IPS-15b (cell line): ENCODE measurements around the gene CIB4.

Experiments
- H3K27me3 ChIP-seq: one replicate; pipeline ENCODE4 v1.6.1; 2013; ENCODE audit warnings: low read length; ENCODE audit not compliant: control insufficient read depth, insufficient read depth
- H3K36me3 ChIP-seq: one replicate; pipeline ENCODE4 v1.6.1; 2013; ENCODE audit warnings: low read length; ENCODE audit not compliant: control insufficient read depth, insufficient read depth
- H3K4me1 ChIP-seq: one replicate; pipeline ENCODE4 v1.6.1; 2013; ENCODE audit warnings: mild to moderate bottlenecking, low read length; ENCODE audit not compliant: control insufficient read depth, insufficient read depth
- H3K4me3 ChIP-seq: one replicate; pipeline ENCODE4 v1.5.1; 2013; ENCODE audit warnings: low read depth, low read length
- H3K9ac ChIP-seq: one replicate; pipeline ENCODE4 v1.6.1; 2013; ENCODE audit warnings: low read depth, mild to moderate bottlenecking, low read length
- H3K9me3 ChIP-seq: one replicate; pipeline ENCODE4 v1.6.1; 2013; ENCODE audit warnings: mild to moderate bottlenecking, low read length; ENCODE audit not compliant: control insufficient read depth, insufficient read depth

CIB4 gene

GRCh38 chr2:26628561-26629345 is 12.4 kb downstream of the CIB4 start:
- Histone ChIP-seq H3K9ac (no peak overlapping the region), H3K9me3 (no peaks in the 10 kb centered on the region)

GRCh38 chr2:26627350-26628105 is 13.6 kb downstream of the CIB4 start:
- Histone ChIP-seq H3K9ac (no peak overlapping the region), H3K36me3 (no peaks in the 10 kb centered on the region), H3K9me3 (no peaks in the 10 kb centered on the region), H3K27me3 (no peaks in the 10 kb centered on the region), H3K4me1 (peaks cover 2% of the 10 kb centered on the region), H3K4me3 (no peak overlapping the region)

More at GRCh38 chr2:26628561-26629345, 12.4 kb downstream of the CIB4 start:
- Histone ChIP-seq H3K4me1 (peaks cover under 1% of the 10 kb centered on the region), H3K4me3 (no peak overlapping the region), H3K27me3 (no peaks in the 10 kb centered on the region), H3K36me3 (no peaks in the 10 kb centered on the region)

GRCh38 chr2:26626606-26627005 is 14.6 kb downstream of the CIB4 start:
- no peaks in the 10 kb centered on the region for H3K36me3 ChIP-seq
- peaks cover under 1% of the 10 kb centered on the region for H3K27me3 ChIP-seq
- H3K4me3 ChIP-seq = no peak overlapping the region
- H3K9ac ChIP-seq = no peak overlapping the region
- H3K9me3 ChIP-seq = no peaks in the 10 kb centered on the region
- peaks cover 2% of the 10 kb centered on the region for H3K4me1 ChIP-seq

- Histone ChIP-seq H3K9me3 (no peaks in the 10 kb centered on the region), H3K27me3 (peaks cover 29% of the 10 kb centered on the region), H3K4me3 (no peak overlapping the region), H3K4me1 (peaks cover 6% of the 10 kb centered on the region), H3K36me3 (no peaks in the 10 kb centered on the region), H3K9ac (no peak overlapping the region)
Measured at GRCh38 chr2:26623541-26624495, 17.3 kb downstream of the CIB4 start.

- H3K4me3 ChIP-seq = no peak overlapping the region
- H3K36me3 ChIP-seq = no peaks in the 10 kb centered on the region
- H3K9ac ChIP-seq = no peak overlapping the region
- H3K4me1 ChIP-seq = peaks cover 6% of the 10 kb centered on the region
- no peaks in the 10 kb centered on the region for H3K9me3 ChIP-seq
- H3K27me3 ChIP-seq = peaks cover 40% of the 10 kb centered on the region
Measured at GRCh38 chr2:26621469-26622199, 19.5 kb downstream of the CIB4 start.

- H3K9me3 ChIP-seq = no peaks in the 10 kb centered on the region
- H3K4me1 ChIP-seq = peaks cover 6% of the 10 kb centered on the region
- H3K27me3 ChIP-seq = peaks cover 40% of the 10 kb centered on the region
- H3K4me3 ChIP-seq = peak overlapping the region; percentile 30
- H3K9ac ChIP-seq = no peak overlapping the region
- H3K36me3 ChIP-seq = no peaks in the 10 kb centered on the region
Measured at GRCh38 chr2:26620031-26620605, 21.0 kb downstream of the CIB4 start.

GRCh38 chr2:26619521-26619951 is 21.6 kb downstream of the CIB4 start:
- Histone ChIP-seq H3K9me3 (no peaks in the 10 kb centered on the region), H3K27me3 (peaks cover 40% of the 10 kb centered on the region), H3K4me1 (peaks cover 6% of the 10 kb centered on the region), H3K9ac (no peak overlapping the region), H3K36me3 (no peaks in the 10 kb centered on the region), H3K4me3 (peak overlapping the region; percentile 30)

GRCh38 chr2:26619096-26619495 is 22.1 kb downstream of the CIB4 start:
- Histone ChIP-seq H3K4me1 (peaks cover 6% of the 10 kb centered on the region), H3K9ac (no peak overlapping the region), H3K9me3 (no peaks in the 10 kb centered on the region), H3K36me3 (no peaks in the 10 kb centered on the region), H3K4me3 (no peak overlapping the region), H3K27me3 (peaks cover 40% of the 10 kb centered on the region)

GRCh38 chr2:26618611-26619010 is 22.6 kb downstream of the CIB4 start:
- no peak overlapping the region for H3K9ac ChIP-seq
- no peak overlapping the region for H3K4me3 ChIP-seq
- H3K9me3 ChIP-seq = no peaks in the 10 kb centered on the region
- H3K4me1 ChIP-seq = peaks cover 5% of the 10 kb centered on the region
- no peaks in the 10 kb centered on the region for H3K36me3 ChIP-seq
- H3K27me3 ChIP-seq = peaks cover 40% of the 10 kb centered on the region

GRCh38 chr2:26617588-26618083 is 23.5 kb downstream of the CIB4 start:
- peaks cover 40% of the 10 kb centered on the region for H3K27me3 ChIP-seq
- H3K9ac ChIP-seq = no peak overlapping the region
- H3K36me3 ChIP-seq = no peaks in the 10 kb centered on the region
- H3K9me3 ChIP-seq = no peaks in the 10 kb centered on the region
- no peak overlapping the region for H3K4me3 ChIP-seq
- peaks cover 10% of the 10 kb centered on the region for H3K4me1 ChIP-seq
